Measurements from ENCODE around the gene CASK. TPM values are rescaled to one million over a fixed set of nuclear protein-coding genes. Genes with fewer than 3 reads are reported as not detected.

Gene CASK
- total and polyA plus RNA-seq, 2 of the 13 experiments (the other 11 are each of a cell fraction or from before 2014, with no cell fraction given): 14.5 to 16.0 TPM

DNA sequence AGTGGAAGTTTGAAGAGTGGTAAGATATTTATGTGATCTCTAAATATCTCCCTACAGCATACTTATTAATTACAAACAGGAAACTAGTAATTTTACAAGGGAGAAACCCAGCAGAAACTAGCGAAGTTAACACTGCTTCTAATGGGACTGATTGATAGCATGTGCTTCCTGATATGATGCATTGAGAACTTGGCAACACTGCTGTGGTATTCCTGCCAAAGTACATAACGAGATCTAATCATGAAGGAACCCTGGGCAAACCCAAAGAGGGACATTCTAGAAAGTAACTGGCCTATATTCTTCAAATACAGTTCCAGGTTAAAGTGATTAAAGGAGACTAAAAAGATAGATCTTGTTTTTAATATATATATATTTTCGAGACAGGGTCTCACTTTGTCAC, 239.2 kb downstream of the CASK start:
- TF ChIP-seq ZNF460 (CRISPR knock-in tag; IDR thresholded peaks at IDR 0.05; ENCODE audit: borderline replicate concordance) (no peak), MIXL1 (CRISPR knock-in tag; IDR thresholded peaks at IDR 0.05) (no peak), SIX4 (CRISPR knock-in tag; IDR thresholded peaks at IDR 0.05) (no peak)
- TF ChIP-seq, protein P1, sequence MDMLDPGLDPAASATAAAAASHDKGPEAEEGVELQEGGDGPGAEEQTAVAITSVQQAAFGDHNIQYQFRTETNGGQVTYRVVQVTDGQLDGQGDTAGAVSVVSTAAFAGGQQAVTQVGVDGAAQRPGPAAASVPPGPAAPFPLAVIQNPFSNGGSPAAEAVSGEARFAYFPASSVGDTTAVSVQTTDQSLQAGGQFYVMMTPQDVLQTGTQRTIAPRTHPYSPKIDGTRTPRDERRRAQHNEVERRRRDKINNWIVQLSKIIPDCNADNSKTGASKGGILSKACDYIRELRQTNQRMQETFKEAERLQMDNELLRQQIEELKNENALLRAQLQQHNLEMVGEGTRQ (IDR thresholded peaks at IDR 0.05; ENCODE audit: low read depth, low read length): no peak
- TF ChIP-seq, protein P1 (CRISPR knock-in tag; IDR thresholded peaks at IDR 0.05; ENCODE audit: borderline replicate concordance): no peak
- TF ChIP-seq, protein P2, sequence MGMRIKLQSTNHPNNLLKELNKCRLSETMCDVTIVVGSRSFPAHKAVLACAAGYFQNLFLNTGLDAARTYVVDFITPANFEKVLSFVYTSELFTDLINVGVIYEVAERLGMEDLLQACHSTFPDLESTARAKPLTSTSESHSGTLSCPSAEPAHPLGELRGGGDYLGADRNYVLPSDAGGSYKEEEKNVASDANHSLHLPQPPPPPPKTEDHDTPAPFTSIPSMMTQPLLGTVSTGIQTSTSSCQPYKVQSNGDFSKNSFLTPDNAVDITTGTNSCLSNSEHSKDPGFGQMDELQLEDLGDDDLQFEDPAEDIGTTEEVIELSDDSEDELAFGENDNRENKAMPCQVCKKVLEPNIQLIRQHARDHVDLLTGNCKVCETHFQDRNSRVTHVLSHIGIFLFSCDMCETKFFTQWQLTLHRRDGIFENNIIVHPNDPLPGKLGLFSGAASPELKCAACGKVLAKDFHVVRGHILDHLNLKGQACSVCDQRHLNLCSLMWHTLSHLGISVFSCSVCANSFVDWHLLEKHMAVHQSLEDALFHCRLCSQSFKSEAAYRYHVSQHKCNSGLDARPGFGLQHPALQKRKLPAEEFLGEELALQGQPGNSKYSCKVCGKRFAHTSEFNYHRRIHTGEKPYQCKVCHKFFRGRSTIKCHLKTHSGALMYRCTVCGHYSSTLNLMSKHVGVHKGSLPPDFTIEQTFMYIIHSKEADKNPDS (CRISPR knock-in tag; IDR thresholded peaks at IDR 0.05): no peak
- WGBS (ENCODE audit: low lambda C conversion rate): 92% methylated on average over 2 of the region's 3 CpGs
- intact Hi-C loops (cut with micrococcal nuclease; ENCODE audit: unreplicated experiment): no loop called here
- H3K9ac ChIP-seq (ENCODE audit: insufficient read depth, low read depth, low read length): no peak overlapping the region
- no TSS peak for BruUV-seq (replicated peaks)
- no peaks in the 10 kb centered on the region for H3K27me3 ChIP-seq (ENCODE audit: control insufficient read depth in 1 of 2, insufficient read depth in 2 of 2, low read length in 2 of 2)
- DNase-seq (ENCODE audit: low spot score) (no peak), FAIRE-seq (no peak), ATAC-seq (no peak)
- no peaks in the 10 kb centered on the region for H3K9me3 ChIP-seq (ENCODE audit: low read length)
- ChIA-PET POLR2A (no interaction called here), CTCF (ENCODE audit: low intra/inter-chr PET ratio, low total read pairs) (no interaction called here)
- in situ Hi-C loops (cut with HindIII; ENCODE audit: extremely low pct_ligation_motif_present, low pct_unique_long_range_greater_than_20kb): no loop called here
- no peaks in the 10 kb centered on the region for H3K36me3 ChIP-seq (replicated peaks in 1 of 2; ENCODE audit: control insufficient read depth in 1 of 2, insufficient read depth in 2 of 2, low read length in 2 of 2)
- H3K4me1 ChIP-seq (ENCODE audit: insufficient read depth, low read length): no peaks in the 10 kb centered on the region
- no peaks in the 10 kb centered on the region for H3K79me2 ChIP-seq (ENCODE audit: insufficient read depth, low read length)
- no peak overlapping the region for H3K4me2 ChIP-seq (ENCODE audit: low read depth, low read length)
- no peak overlapping the region for H3K4me3 ChIP-seq (replicated peaks in 1 of 3; ENCODE audit: insufficient read depth in 1 of 3, low read depth in 2 of 3, low read length in 3 of 3)
- H2AFZ ChIP-seq (ENCODE audit: low read length): no peak overlapping the region
- no peak overlapping the region for H3K27ac ChIP-seq (ENCODE audit: extremely low read length, insufficient read depth, low read length)
- H4K20me1 ChIP-seq (ENCODE audit: insufficient read depth, low read length): no peaks in the 10 kb centered on the region

Measured in HepG2 (cell line).